Posterior cingulate gyrus (tissue), 11 donors: ENCODE data around the gene ATP11A.

Experiments
- DNase-seq, 10 donors: peaks; one replicate each; pipeline versions ENCODE4 v3.0.0 to v3.0.0-alpha.2; 2020 to 2021; ENCODE audit warnings: mixed read lengths in 3 of 10
- intact Hi-C: fragments of 100-400 bp; cut with DNase I; formaldehyde crosslinking; loops from one replicate; pipeline ENCODE4 v1.15.1; 2023

The ATP11A gene

GRCh38 chr13:112928020-112928971 lies 238.5 kb downstream of the ATP11A start:
- intact Hi-C loops = no loop called here
- DNase-seq = no peak

GRCh38 chr13:112928972-112929782 lies 239.3 kb downstream of the ATP11A start:
- intact Hi-C loops = no loop called here
- no peak for DNase-seq

- intact Hi-C loops = no loop called here
- DNase-seq = no peak
Measured at GRCh38 chr13:112929783-112930055, 239.9 kb downstream of the ATP11A start.

- no peak for DNase-seq
- intact Hi-C loops = no loop called here
Measured at GRCh38 chr13:112930192-112930591, 240.4 kb downstream of the ATP11A start.

- peak in 2 of 10 donors; percentile 38 to 86 for DNase-seq
- intact Hi-C loops = no loop called here
Measured at GRCh38 chr13:112931028-112931934, 241.4 kb downstream of the ATP11A start.

GRCh38 chr13:112932971-112933370 lies 243.1 kb downstream of the ATP11A start:
- intact Hi-C loops = no loop called here
- no peak for DNase-seq

- intact Hi-C loops = no loop called here
- no peak for DNase-seq
Measured at GRCh38 chr13:112933649-112934048, 243.8 kb downstream of the ATP11A start.

GRCh38 chr13:112934078-112934477 lies 244.2 kb downstream of the ATP11A start:
- DNase-seq = no peak
- intact Hi-C loops = no loop called here
